Loucy (cell line): Measurements from ENCODE around the gene TES.

Source experiments
- CTCF ChIP-seq: fragments of 200-600 bp; sonication (generic); conservative IDR thresholded peaks from 2 replicates; pipeline ENCODE4 v1.5.1; 2014; ENCODE audit warnings: mild to moderate bottlenecking, antibody characterized with exemption, low read length
- EZH2phosphoT487 ChIP-seq: fragments of 200-600 bp; IDR thresholded peaks from 2 replicates; pipeline ENCODE4 v1.6.1; 2018; ENCODE audit warnings: antibody characterized with exemption, mild to moderate bottlenecking, moderate library complexity, borderline replicate concordance

DNA sequence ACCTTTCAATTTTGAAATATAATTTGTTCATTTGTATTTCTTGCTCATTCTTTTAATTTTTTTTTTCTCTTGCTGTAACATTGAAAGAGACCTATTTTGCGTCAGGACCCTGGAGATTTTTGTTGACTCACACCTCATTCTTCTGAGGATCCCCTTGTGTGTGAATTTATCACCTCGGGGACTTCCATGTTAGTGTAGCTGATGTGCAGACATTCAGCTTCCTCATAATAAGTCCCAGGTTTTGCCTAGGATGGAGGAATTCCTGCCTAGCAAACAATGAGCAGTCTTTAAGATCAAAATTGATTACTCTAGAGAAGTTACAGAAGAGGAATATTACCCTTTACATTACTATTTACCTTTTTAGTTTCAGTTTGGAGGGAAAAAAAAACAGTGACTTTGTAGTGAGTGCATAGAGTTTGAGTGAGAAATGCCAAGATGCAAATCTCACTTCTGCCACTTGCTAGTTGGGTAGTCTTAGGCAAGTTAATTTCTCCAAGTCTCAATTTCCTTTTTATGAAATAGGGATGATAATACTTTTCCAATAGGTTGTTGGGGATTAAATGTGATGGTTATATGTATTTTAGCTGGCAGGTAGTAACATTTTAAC, 14.3 kb downstream of the TES start:
- no peak for TF ChIP-seq CTCF
- TF ChIP-seq EZH2phosphoT487, result no peak
